Measurements from ENCODE around the gene WDR19.
"Not testable (repeated sequence)": the region's sequence is repeated elsewhere in the genome, so short reads cannot be mapped to it uniquely, and the experiment has no call there.

Gene WDR19

GRCh38 chr4:39181905-39182638, at the start of gene WDR19:
Gene WDR19 (plus strand): TSS chr4:39182529. CDS start chr4:39182558, 29 bp downstream.
- peak; percentile 99 for DNase-seq

- DNase-seq, result no peak
Observed at GRCh38 chr4:39133623-39134022, 48.7 kb upstream of the WDR19 start.

GRCh38 chr4:39134683-39135306, 47.5 kb upstream of the WDR19 start:
- DNase-seq, result no peak

GRCh38 chr4:39138227-39138626, 44.1 kb upstream of the WDR19 start:
- not testable (repeated sequence) for DNase-seq

GRCh38 chr4:39146211-39146610, 36.1 kb upstream of the WDR19 start:
- no peak for DNase-seq

GRCh38 chr4:39154009-39154408, 28.3 kb upstream of the WDR19 start:
- DNase-seq, result no peak

GRCh38 chr4:39157520-39157919, 24.8 kb upstream of the WDR19 start:
- no peak for DNase-seq

GRCh38 chr4:39166177-39166576, 16.2 kb upstream of the WDR19 start:
- DNase-seq, result no peak

GRCh38 chr4:39166669-39167068, 15.7 kb upstream of the WDR19 start:
- DNase-seq, result no peak

GRCh38 chr4:39169426-39169825, 12.9 kb upstream of the WDR19 start:
- DNase-seq, result no peak

- no peak for DNase-seq
Observed at GRCh38 chr4:39170301-39170700, 12.0 kb upstream of the WDR19 start.

- no peak for DNase-seq
Observed at GRCh38 chr4:39178706-39179105, 3.6 kb upstream of the WDR19 start.

- DNase-seq, result no peak
Observed at GRCh38 chr4:39179681-39180080, 2.6 kb upstream of the WDR19 start.

GRCh38 chr4:39180629-39181028, 1.7 kb upstream of the WDR19 start:
- DNase-seq, result not testable (repeated sequence)

GRCh38 chr4:39181520-39181904, 817 bp upstream of the WDR19 start:
- DNase-seq, result no peak

- no peak for DNase-seq
Observed at GRCh38 chr4:39201963-39202362, 19.6 kb downstream of the WDR19 start.

- DNase-seq, result no peak
Observed at GRCh38 chr4:39204543-39204942, 22.2 kb downstream of the WDR19 start.

GRCh38 chr4:39205000-39205399, 22.7 kb downstream of the WDR19 start:
- DNase-seq, result no peak

GRCh38 chr4:39205476-39205875, 23.1 kb downstream of the WDR19 start:
- no peak for DNase-seq

- DNase-seq, result no peak
Observed at GRCh38 chr4:39227906-39228305, 45.6 kb downstream of the WDR19 start.

GRCh38 chr4:39228377-39228776, 46.0 kb downstream of the WDR19 start:
- no peak for DNase-seq

- DNase-seq, result no peak
Observed at GRCh38 chr4:39230462-39230861, 48.1 kb downstream of the WDR19 start.

GRCh38 chr4:39231660-39232059, 49.3 kb downstream of the WDR19 start:
- DNase-seq, result no peak

- DNase-seq, result no peak
Observed at GRCh38 chr4:39232100-39232499, 49.8 kb downstream of the WDR19 start.

- DNase-seq, result no peak
Observed at GRCh38 chr4:39233114-39233513, 50.8 kb downstream of the WDR19 start.

Measured in activated CD4-positive, alpha-beta T cell treated with anti-CD3 and anti-CD28 coated beads, Interleukin-2, Interleukin-6, amounts not matched to agents 100 ng/mL and 50 ng/mL, durations not matched to agents 16 hours and 8 hours (primary cell).